Upper lobe of left lung (tissue), 4 donors: ENCODE measurements around the gene DNAH10.

Experiments
- CTCF ChIP-seq, 6 experiments: fragments of 450-650 bp in 4 of 6; fragments of 200-600 bp in 2 of 6; sonication (generic) in 2 of 6; IDR thresholded peaks; one replicate each; pipeline ENCODE4 v1.5.1; 2016 to 2019; ENCODE audit warnings: antibody characterized with exemption in 6 of 6
- POLR2A ChIP-seq, 4 donors: fragments of 450-650 bp; IDR thresholded peaks; one replicate each; pipeline ENCODE4 v1.5.1; 2016 to 2017; ENCODE audit warnings: antibody characterized with exemption in 4 of 4, mild to moderate bottlenecking in 2 of 4

DNA sequence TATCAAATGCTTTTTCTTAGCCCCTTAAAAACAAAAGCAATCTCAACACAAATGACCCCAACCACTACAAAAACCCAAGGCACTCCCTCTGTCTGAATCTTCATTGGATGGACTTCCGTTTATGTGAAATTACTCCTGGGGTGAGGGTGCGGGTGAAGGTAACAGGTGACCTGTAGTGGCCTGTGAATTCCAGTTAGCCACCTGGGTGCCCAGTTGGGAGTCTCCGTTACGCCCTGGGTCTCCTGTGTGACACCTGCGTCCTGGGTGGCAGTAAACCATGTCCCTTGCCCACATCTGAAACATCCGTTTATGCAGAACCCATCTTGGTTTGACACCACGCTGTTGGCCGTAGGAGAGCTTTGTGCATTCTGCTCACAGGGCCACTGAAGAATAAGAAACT is 148.0 kb downstream of the DNAH10 start:
- no peak for TF ChIP-seq POLR2A (IDR thresholded peaks at IDR 0.05)
- no peak for TF ChIP-seq CTCF (IDR thresholded peaks at IDR 0.05)
